GM12878 (cell line): Measurements from ENCODE around the gene BTG1. TPM values are rescaled to one million over a fixed set of nuclear protein-coding genes. Genes with fewer than 3 reads are reported as not detected.

Experiments
- ATAC-seq: fragments of 200-7000 bp; cut with Tn5 transposase; 3 replicates; pipeline ENCODE4 v1.9.1; 2020; ENCODE audit warnings: mild to moderate bottlenecking, moderate library complexity
- BruUV-seq: library from RNA; stranded (reverse); fragments of 400-500 nt; replicated peaks from 2 replicates; lab custom pipeline; 2021; lab: Mats Ljungman, UMichigan
- CTCF ChIA-PET: fragments of 300-600 bp; sonication (Branson Sonifier 250); formaldehyde crosslinking; extraction: SDS; loops from one replicate; lab custom pipeline; 2021; ENCODE audit warnings: inconsistent platforms; lab: Yijun Ruan, JAX
- POLR2A ChIA-PET: fragments of 350-600 bp; formaldehyde crosslinking; extraction: SDS; loops from one replicate; lab custom pipeline; 2021; ENCODE audit warnings: inconsistent platforms; lab: Charles Lee
- RAD21 ChIA-PET: fragments of 300-600 bp; sonication (Branson Sonifier 250); formaldehyde crosslinking; loops from one replicate; lab custom pipeline; 2023; ENCODE audit warnings: antibody characterized with exemption; ENCODE audit not compliant: unreplicated experiment; lab: Charles Lee
- SMC1A ChIA-PET: fragments of 300-600 bp; sonication (Branson Sonifier 250); formaldehyde crosslinking; loops from one replicate; lab custom pipeline; 2023; ENCODE audit not compliant: unreplicated experiment, uncharacterized antibody; lab: Charles Lee
- DNase-seq: peaks from one replicate; pipeline ENCODE4 v3.0.0-alpha.2; 2011; ENCODE audit warnings: low read depth, low spot score
- FAIRE-seq: peaks from 3 replicates; lab custom pipeline; 2011; peaks lifted over from hg19 to GRCh38; lab: Jason Lieb, UNC
- H2AFZ ChIP-seq: 2 replicates; pipeline ENCODE4 v1.6.0; 2011; ENCODE audit warnings: low read depth, low read length, control low read depth; ENCODE audit not compliant: control insufficient read depth
- H3K27ac ChIP-seq: 2 replicates; pipeline ENCODE4 v1.5.1; 2011; ENCODE audit warnings: control low read depth; ENCODE audit not compliant: control insufficient read depth, insufficient read depth
- H3K27me3 ChIP-seq, 2 experiments: replicated peaks in 1 of 2; 2 replicates each; pipeline versions ENCODE4 v1.6.0 to v1.6.1; 2011; ENCODE audit warnings: low read length in 1 of 2; ENCODE audit not compliant: control insufficient read depth in 2 of 2, insufficient read depth in 2 of 2
- H3K36me3 ChIP-seq, 2 experiments: 2 replicates each; pipeline ENCODE4 v1.5.1; 2011; ENCODE audit warnings: low read length in 1 of 2; ENCODE audit not compliant: control insufficient read depth in 2 of 2, insufficient read depth in 2 of 2
- H3K4me1 ChIP-seq: 2 replicates; pipeline ENCODE4 v1.6.1; 2011; ENCODE audit warnings: mild to moderate bottlenecking, low read length, moderate library complexity, mixed read lengths; ENCODE audit not compliant: control insufficient read depth, insufficient read depth
- H3K4me2 ChIP-seq: 2 replicates; pipeline ENCODE4 v1.6.0; 2011; ENCODE audit warnings: control low read depth; ENCODE audit not compliant: control insufficient read depth, insufficient read depth
- H3K4me3 ChIP-seq: fragments of 200-600 bp; sonication (generic); 2 replicates; pipeline ENCODE4 v1.5.1; 2016
- H3K79me2 ChIP-seq: 2 replicates; pipeline ENCODE4 v1.6.0; 2011; ENCODE audit warnings: low read length; ENCODE audit not compliant: control insufficient read depth, insufficient read depth
- H3K9ac ChIP-seq: 2 replicates; pipeline ENCODE4 v1.8.0; 2011; ENCODE audit warnings: low read length, control low read depth, mixed read lengths; ENCODE audit not compliant: control insufficient read depth, insufficient read depth
- H3K9me3 ChIP-seq: replicated peaks from 3 replicates; pipeline ENCODE4 v1.5.1; 2011; ENCODE audit warnings: mild to moderate bottlenecking, low read length; ENCODE audit not compliant: control insufficient read depth, insufficient read depth
- H4K20me1 ChIP-seq: 2 replicates; pipeline ENCODE4 v1.6.0; 2011; ENCODE audit not compliant: control insufficient read depth, insufficient read depth
- CBFB ChIP-seq: IDR thresholded peaks from 2 replicates; pipeline ENCODE4 v1.6.1; 2016; ENCODE audit warnings: antibody characterized with exemption, low read depth
- FOXM1 ChIP-seq: IDR thresholded peaks from 2 replicates; pipeline ENCODE4 v1.6.1; 2012; ENCODE audit warnings: low read depth, mild to moderate bottlenecking, inconsistent platforms, low read length, moderate library complexity
- NFIC ChIP-seq: IDR thresholded peaks from 2 replicates; pipeline ENCODE4 v1.6.1; 2012; ENCODE audit warnings: low read depth, mild to moderate bottlenecking, inconsistent platforms, low read length, moderate library complexity
- NFYA ChIP-seq: IDR thresholded peaks from 2 replicates; pipeline ENCODE4 v1.6.1; 2011; ENCODE audit warnings: low read depth, mild to moderate bottlenecking, low read length, improper control_type of control experiment, borderline replicate concordance
- NR2C1 ChIP-seq: fragments of 450-650 bp; IDR thresholded peaks from 2 replicates; pipeline ENCODE4 v1.6.1; 2017; ENCODE audit warnings: antibody characterized with exemption, mild to moderate bottlenecking, moderate library complexity
- NR2C2 ChIP-seq: IDR thresholded peaks from 2 replicates; pipeline ENCODE4 v1.6.1; 2011; ENCODE audit warnings: borderline replicate concordance, low read depth; ENCODE audit not compliant: control insufficient read depth, insufficient read length
- POLR2A ChIP-seq: IDR thresholded peaks from 2 replicates; pipeline ENCODE4 v1.6.1; 2011; ENCODE audit warnings: low read depth, mild to moderate bottlenecking, low read length
- RAD51 ChIP-seq: fragments of 450-650 bp; IDR thresholded peaks from 2 replicates; pipeline ENCODE4 v1.6.1; 2016; ENCODE audit warnings: moderate library complexity, mild to moderate bottlenecking, inconsistent platforms
- ZNF217 ChIP-seq: fragments of 450-650 bp; IDR thresholded peaks from 2 replicates; pipeline ENCODE4 v1.6.1; 2017; ENCODE audit warnings: antibody characterized with exemption, mild to moderate bottlenecking
- WGBS: methylation state at CpG from one replicate; pipeline ENCODE4 v1.1.6; 2016; ENCODE audit warnings: low lambda C conversion rate; ENCODE audit not compliant: insufficient replicate concordance, insufficient coverage; ENCODE audit errors: missing lambda C conversion rate; 5-methylcytosine and 5-hydroxymethylcytosine counted together
- in situ Hi-C: fragments of 300-500 bp; cut with MboI; formaldehyde crosslinking; loops from 9 replicates; pipeline ENCODE4 v1.14.3; 2018; ENCODE audit warnings: mixed read lengths
- intact Hi-C: fragments of 100-400 bp; cut with micrococcal nuclease; formaldehyde crosslinking; loops from one replicate; pipeline ENCODE4 v1.14.2; 2022; ENCODE audit not compliant: unreplicated experiment
- polyA plus RNA-seq, 11 experiments: library from polyadenylated mRNA; depleted of rRNA in 4 of 11; unstranded in 6 of 11; stranded (reverse) in 5 of 11; fragments of >200 nt; fragmentation: Nextera tagmentation in 4 of 11; fragmentation: Illumina TruSeq in 1 of 11; extraction: Ambion mirVana in 4 of 11; extraction: Trizol in 1 of 11; gene quantifications; 1 replicate in 1 of 11; 2 replicates in 10 of 11; pipeline versions ENCODE4 v1.2.1 to v1.2.3, GENCODE V29; 2011 to 2016; ENCODE audit warnings: inconsistent platforms in 2 of 11, missing spikeins in 2 of 11, low read depth in 1 of 11
- total RNA-seq, 4 experiments: library from RNA; depleted of rRNA in 3 of 4; stranded (reverse); fragments of >200 nt in 3 of 4; fragmentation: Illumina TruSeq in 1 of 4; extraction: Trizol in 1 of 4; gene quantifications; 2 replicates each; pipeline versions ENCODE4 v1.2.1 to v1.2.3, GENCODE V29; 2013 to 2021
- TF ChIP-seq, protein P1 (sequence below): fragments of 450-650 bp; formaldehyde crosslinking; IDR thresholded peaks from 2 replicates; pipeline ENCODE4 v1.4.0; 2022; ENCODE audit warnings: mild to moderate bottlenecking, moderate library complexity
- TF ChIP-seq, protein P2 (sequence below): fragments of 450-650 bp; IDR thresholded peaks from 2 replicates; pipeline ENCODE4 v1.6.1; 2017; ENCODE audit warnings: low read depth, mild to moderate bottlenecking, moderate library complexity
- TF ChIP-seq, protein P3 (sequence below): fragments of 150-350 bp; IDR thresholded peaks from 2 replicates; pipeline ENCODE4 v1.6.1; 2014; ENCODE audit warnings: mild to moderate bottlenecking, low read depth, low read length
- TF ChIP-seq, protein P4 (sequence below): fragments of 450-650 bp; IDR thresholded peaks from 2 replicates; pipeline ENCODE4 v1.6.1; 2017; ENCODE audit warnings: mild to moderate bottlenecking, moderate library complexity

The BTG1 gene
- total and polyA plus RNA-seq, 10 of the 15 experiments (the other 5 are each of a cell fraction or from before 2014, with no cell fraction given), result 23.7 to 194 (median 56.4) TPM

DNA sequence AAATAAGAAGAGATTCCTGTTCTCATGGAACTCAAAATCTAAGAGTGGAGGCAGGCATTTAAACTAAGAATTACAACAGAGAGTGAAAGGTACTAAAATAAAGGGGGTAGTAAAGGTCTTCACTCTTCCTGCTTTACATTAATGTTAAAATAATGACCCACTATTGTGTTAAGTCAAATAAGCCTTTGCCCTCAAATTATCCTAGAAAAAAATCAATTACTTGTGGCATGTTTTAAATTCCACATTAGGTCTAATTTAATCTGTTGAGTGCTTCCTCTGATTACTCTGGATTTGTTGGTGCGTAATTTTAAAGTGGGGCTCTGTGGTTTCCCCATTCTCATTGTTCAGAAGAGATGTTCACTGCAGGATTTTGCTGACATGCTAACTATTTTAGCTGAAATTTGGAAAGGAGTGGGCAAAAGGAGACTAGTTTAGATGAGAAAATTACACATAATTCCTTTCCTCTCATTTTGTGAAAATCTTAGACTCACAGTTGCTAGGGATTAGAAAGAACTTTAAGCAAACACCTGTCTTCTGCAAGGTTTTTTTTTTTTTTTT lies 35.5 kb downstream of the BTG1 start:
- Histone ChIP-seq H3K27me3 (no peaks in the 10 kb centered on the region), H2AFZ (no peak overlapping the region), H4K20me1 (no peaks in the 10 kb centered on the region), H3K9me3 (no peaks in the 10 kb centered on the region), H3K79me2 (peaks cover 4% of the 10 kb centered on the region), H3K4me3 (no peak overlapping the region), H3K4me2 (no peak overlapping the region), H3K27ac (no peak overlapping the region), H3K36me3 (peaks cover 0 to 3% of the 10 kb centered on the region in 2 experiments; a peak in 2 of 4 replicates), H3K4me1 (peaks cover 3% of the 10 kb centered on the region), H3K9ac (no peak overlapping the region)
- SMC1A ChIA-PET, result interaction anchor here (0.6 to 2.8 kb wide), 5 partner anchors 15 to 147 kb away, joined by 3 to 14 read pairs (median 5); no protein-coding TSS in a partner anchor
- WGBS, result 87% methylated on average over 1 of the region's 1 CpG
- POLR2A ChIA-PET, result interaction anchor here (0.7 kb wide), 2 partner anchors 74 to 144 kb away, joined by 3 read pairs; no protein-coding TSS in a partner anchor
- no peak for FAIRE-seq
- ATAC-seq, result no peak
- no TSS peak for BruUV-seq
- RAD21 ChIA-PET, result interaction anchor here (0.6 to 1.7 kb wide), 5 partner anchors 44 to 1071 kb away, joined by 3 to 4 read pairs (median 3); no protein-coding TSS in a partner anchor
- CTCF ChIA-PET, result no interaction called here
- no peak for DNase-seq
- in situ Hi-C loops, result no loop called here
- intact Hi-C loops, result no loop called here
- no peak for TF ChIP-seq NR2C1
- TF ChIP-seq NFYA, result no peak
- TF ChIP-seq, protein P1, sequence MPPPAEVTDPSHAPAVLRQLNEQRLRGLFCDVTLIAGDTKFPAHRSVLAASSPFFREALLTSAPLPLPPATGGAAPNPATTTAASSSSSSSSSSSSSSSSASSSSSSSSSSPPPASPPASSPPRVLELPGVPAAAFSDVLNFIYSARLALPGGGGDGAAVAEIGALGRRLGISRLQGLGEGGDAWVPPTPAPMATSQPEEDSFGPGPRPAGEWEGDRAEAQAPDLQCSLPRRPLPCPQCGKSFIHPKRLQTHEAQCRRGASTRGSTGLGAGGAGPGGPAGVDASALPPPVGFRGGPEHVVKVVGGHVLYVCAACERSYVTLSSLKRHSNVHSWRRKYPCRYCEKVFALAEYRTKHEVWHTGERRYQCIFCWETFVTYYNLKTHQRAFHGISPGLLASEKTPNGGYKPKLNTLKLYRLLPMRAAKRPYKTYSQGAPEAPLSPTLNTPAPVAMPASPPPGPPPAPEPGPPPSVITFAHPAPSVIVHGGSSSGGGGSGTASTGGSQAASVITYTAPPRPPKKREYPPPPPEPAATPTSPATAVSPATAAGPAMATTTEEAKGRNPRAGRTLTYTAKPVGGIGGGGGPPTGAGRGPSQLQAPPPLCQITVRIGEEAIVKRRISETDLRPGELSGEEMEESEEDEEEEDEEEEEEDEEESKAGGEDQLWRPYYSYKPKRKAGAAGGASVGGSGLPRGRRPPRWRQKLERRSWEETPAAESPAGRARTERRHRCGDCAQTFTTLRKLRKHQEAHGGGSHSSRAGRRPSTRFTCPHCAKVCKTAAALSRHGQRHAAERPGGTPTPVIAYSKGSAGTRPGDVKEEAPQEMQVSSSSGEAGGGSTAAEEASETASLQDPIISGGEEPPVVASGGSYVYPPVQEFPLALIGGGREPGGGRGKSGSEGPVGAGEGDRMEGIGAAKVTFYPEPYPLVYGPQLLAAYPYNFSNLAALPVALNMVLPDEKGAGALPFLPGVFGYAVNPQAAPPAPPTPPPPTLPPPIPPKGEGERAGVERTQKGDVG (CRISPR knock-in tag), result no peak
- TF ChIP-seq ZNF217, result no peak
- TF ChIP-seq, protein P2, sequence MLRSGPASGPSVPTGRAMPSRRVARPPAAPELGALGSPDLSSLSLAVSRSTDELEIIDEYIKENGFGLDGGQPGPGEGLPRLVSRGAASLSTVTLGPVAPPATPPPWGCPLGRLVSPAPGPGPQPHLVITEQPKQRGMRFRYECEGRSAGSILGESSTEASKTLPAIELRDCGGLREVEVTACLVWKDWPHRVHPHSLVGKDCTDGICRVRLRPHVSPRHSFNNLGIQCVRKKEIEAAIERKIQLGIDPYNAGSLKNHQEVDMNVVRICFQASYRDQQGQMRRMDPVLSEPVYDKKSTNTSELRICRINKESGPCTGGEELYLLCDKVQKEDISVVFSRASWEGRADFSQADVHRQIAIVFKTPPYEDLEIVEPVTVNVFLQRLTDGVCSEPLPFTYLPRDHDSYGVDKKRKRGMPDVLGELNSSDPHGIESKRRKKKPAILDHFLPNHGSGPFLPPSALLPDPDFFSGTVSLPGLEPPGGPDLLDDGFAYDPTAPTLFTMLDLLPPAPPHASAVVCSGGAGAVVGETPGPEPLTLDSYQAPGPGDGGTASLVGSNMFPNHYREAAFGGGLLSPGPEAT, result no peak
- TF ChIP-seq, protein P3, sequence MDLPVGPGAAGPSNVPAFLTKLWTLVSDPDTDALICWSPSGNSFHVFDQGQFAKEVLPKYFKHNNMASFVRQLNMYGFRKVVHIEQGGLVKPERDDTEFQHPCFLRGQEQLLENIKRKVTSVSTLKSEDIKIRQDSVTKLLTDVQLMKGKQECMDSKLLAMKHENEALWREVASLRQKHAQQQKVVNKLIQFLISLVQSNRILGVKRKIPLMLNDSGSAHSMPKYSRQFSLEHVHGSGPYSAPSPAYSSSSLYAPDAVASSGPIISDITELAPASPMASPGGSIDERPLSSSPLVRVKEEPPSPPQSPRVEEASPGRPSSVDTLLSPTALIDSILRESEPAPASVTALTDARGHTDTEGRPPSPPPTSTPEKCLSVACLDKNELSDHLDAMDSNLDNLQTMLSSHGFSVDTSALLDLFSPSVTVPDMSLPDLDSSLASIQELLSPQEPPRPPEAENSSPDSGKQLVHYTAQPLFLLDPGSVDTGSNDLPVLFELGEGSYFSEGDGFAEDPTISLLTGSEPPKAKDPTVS, result no peak
- TF ChIP-seq NR2C2, result no peak
- TF ChIP-seq, protein P4, sequence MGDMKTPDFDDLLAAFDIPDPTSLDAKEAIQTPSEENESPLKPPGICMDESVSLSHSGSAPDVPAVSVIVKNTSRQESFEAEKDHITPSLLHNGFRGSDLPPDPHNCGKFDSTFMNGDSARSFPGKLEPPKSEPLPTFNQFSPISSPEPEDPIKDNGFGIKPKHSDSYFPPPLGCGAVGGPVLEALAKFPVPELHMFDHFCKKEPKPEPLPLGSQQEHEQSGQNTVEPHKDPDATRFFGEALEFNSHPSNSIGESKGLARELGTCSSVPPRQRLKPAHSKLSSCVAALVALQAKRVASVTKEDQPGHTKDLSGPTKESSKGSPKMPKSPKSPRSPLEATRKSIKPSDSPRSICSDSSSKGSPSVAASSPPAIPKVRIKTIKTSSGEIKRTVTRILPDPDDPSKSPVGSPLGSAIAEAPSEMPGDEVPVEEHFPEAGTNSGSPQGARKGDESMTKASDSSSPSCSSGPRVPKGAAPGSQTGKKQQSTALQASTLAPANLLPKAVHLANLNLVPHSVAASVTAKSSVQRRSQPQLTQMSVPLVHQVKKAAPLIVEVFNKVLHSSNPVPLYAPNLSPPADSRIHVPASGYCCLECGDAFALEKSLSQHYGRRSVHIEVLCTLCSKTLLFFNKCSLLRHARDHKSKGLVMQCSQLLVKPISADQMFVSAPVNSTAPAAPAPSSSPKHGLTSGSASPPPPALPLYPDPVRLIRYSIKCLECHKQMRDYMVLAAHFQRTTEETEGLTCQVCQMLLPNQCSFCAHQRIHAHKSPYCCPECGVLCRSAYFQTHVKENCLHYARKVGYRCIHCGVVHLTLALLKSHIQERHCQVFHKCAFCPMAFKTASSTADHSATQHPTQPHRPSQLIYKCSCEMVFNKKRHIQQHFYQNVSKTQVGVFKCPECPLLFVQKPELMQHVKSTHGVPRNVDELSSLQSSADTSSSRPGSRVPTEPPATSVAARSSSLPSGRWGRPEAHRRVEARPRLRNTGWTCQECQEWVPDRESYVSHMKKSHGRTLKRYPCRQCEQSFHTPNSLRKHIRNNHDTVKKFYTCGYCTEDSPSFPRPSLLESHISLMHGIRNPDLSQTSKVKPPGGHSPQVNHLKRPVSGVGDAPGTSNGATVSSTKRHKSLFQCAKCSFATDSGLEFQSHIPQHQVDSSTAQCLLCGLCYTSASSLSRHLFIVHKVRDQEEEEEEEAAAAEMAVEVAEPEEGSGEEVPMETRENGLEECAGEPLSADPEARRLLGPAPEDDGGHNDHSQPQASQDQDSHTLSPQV, result no peak
- no peak for TF ChIP-seq CBFB
- TF ChIP-seq RAD51, result no peak
- TF ChIP-seq POLR2A, result no peak
- TF ChIP-seq NFIC, result no peak
- TF ChIP-seq FOXM1, result no peak
